Naive thymus-derived CD4-positive, alpha-beta T cell (primary cell): ENCODE data around the gene VRK2. TPM values are rescaled to one million over a fixed set of nuclear protein-coding genes. Genes with fewer than 3 reads are reported as not detected.
"Not testable (repeated sequence)": the region's sequence is repeated elsewhere in the genome, so short reads cannot be mapped to it uniquely, and the experiment has no call there.

Experiments used
- ATAC-seq: fragments of 150-1000 bp; cut with Tn5 transposase; 2 replicates; pipeline ENCODE4 v1.10.0; 2021; ENCODE audit warnings: mild to moderate bottlenecking, moderate library complexity
- CTCF ChIA-PET: fragments of 350-600 bp; sonication (Branson Sonifier 250); formaldehyde crosslinking; loops from one replicate; lab custom pipeline; 2021; ENCODE audit warnings: antibody characterized with exemption; lab: Charles Lee
- POLR2A ChIA-PET: fragments of 350-600 bp; sonication (Branson Sonifier 250); formaldehyde crosslinking; loops from one replicate; lab custom pipeline; 2021; ENCODE audit warnings: antibody characterized with exemption, inconsistent platforms; lab: Charles Lee
- DNase-seq, 9 donors: peaks; one replicate each; pipeline versions ENCODE4 v3.0.0 to v3.0.0-alpha.2; 2020 to 2022; ENCODE audit warnings: mixed read lengths in 1 of 9
- H3K27ac ChIP-seq: one replicate; pipeline ENCODE4 v1.7.0; 2013; ENCODE audit warnings: mild to moderate bottlenecking, low read depth, low read length, moderate library complexity
- H3K27me3 ChIP-seq, 2 donors: one replicate each; pipeline ENCODE4 v1.7.0; 2013; ENCODE audit warnings: low read length in 2 of 2, mild to moderate bottlenecking in 2 of 2, moderate library complexity in 2 of 2; ENCODE audit not compliant: control insufficient read depth in 2 of 2, insufficient read depth in 2 of 2
- H3K36me3 ChIP-seq, 3 experiments: 1 replicate in 2 of 3; 2 replicates in 1 of 3; pipeline ENCODE4 v1.7.0; 2013; ENCODE audit warnings: low read length in 3 of 3, mild to moderate bottlenecking in 3 of 3, moderate library complexity in 1 of 3; ENCODE audit not compliant: insufficient read depth in 3 of 3, control insufficient read depth in 2 of 3
- H3K4me1 ChIP-seq, 2 donors: one replicate each; pipeline ENCODE4 v1.7.0; 2013; ENCODE audit warnings: low read length in 2 of 2, mild to moderate bottlenecking in 2 of 2, moderate library complexity in 1 of 2; ENCODE audit not compliant: control insufficient read depth in 2 of 2, insufficient read depth in 2 of 2
- H3K4me3 ChIP-seq: 2 replicates; pipeline ENCODE4 v1.7.0; 2013; ENCODE audit warnings: mild to moderate bottlenecking, low read length
- H3K9me3 ChIP-seq, 3 experiments: 1 replicate in 2 of 3; 2 replicates in 1 of 3; pipeline ENCODE4 v1.7.0; 2013; ENCODE audit warnings: low read length in 3 of 3; ENCODE audit not compliant: control insufficient read depth in 2 of 3
- H3K27ac Mint-ChIP-seq, 9 donors: one replicate each; pipeline ENCODE4 v1.8.0; 2020 to 2022; ENCODE audit warnings: mixed read lengths in 9 of 9, mild to moderate bottlenecking in 8 of 9, moderate library complexity in 5 of 9, inconsistent platforms in 2 of 9
- H3K27me3 Mint-ChIP-seq, 5 donors: one replicate each; pipeline ENCODE4 v1.8.0; 2021 to 2022; ENCODE audit warnings: mixed read lengths in 5 of 5, mild to moderate bottlenecking in 1 of 5
- H3K36me3 Mint-ChIP-seq, 5 donors: one replicate each; pipeline ENCODE4 v1.8.0; 2020 to 2022; ENCODE audit warnings: mixed read lengths in 5 of 5, mild to moderate bottlenecking in 3 of 5, inconsistent platforms in 1 of 5
- H3K4me1 Mint-ChIP-seq, 7 donors: one replicate each; pipeline ENCODE4 v1.8.0; 2020 to 2022; ENCODE audit warnings: mixed read lengths in 7 of 7, mild to moderate bottlenecking in 3 of 7, inconsistent platforms in 1 of 7
- H3K4me3 Mint-ChIP-seq, 10 donors: one replicate each; pipeline ENCODE4 v1.8.0; 2020 to 2022; ENCODE audit warnings: mild to moderate bottlenecking in 10 of 10, mixed read lengths in 10 of 10, moderate library complexity in 6 of 10, inconsistent platforms in 2 of 10
- H3K9me3 Mint-ChIP-seq, 11 donors: one replicate each; pipeline ENCODE4 v1.8.0; 2020 to 2022; ENCODE audit warnings: mixed read lengths in 11 of 11, mild to moderate bottlenecking in 4 of 11, inconsistent platforms in 1 of 11, moderate library complexity in 1 of 11
- intact Hi-C, 2 donors: fragments of 100-400 bp; cut with micrococcal nuclease; formaldehyde crosslinking; loops; one replicate each; pipeline ENCODE4 v1.15.1; 2023
- polyA plus RNA-seq, 2 donors: library from polyadenylated mRNA; unstranded; fragments of 300-500 nt; fragmentation: Illumina TruSeq; gene quantifications; one replicate each; pipeline ENCODE4 v1.2.3, GENCODE V29; 2021
- total RNA-seq, 6 experiments: library from RNA in 5 of 6; stranded (reverse) in 5 of 6; gene quantifications; 1 replicate in 5 of 6; 2 replicates in 1 of 6; pipeline ENCODE4 v1.2.3 and lab custom pipeline; 2021 to 2026

Gene VRK2
- total and polyA plus RNA-seq, 7 experiments from 2014 or later: 13.1 to 24.5 (median 15.2) TPM

DNA sequence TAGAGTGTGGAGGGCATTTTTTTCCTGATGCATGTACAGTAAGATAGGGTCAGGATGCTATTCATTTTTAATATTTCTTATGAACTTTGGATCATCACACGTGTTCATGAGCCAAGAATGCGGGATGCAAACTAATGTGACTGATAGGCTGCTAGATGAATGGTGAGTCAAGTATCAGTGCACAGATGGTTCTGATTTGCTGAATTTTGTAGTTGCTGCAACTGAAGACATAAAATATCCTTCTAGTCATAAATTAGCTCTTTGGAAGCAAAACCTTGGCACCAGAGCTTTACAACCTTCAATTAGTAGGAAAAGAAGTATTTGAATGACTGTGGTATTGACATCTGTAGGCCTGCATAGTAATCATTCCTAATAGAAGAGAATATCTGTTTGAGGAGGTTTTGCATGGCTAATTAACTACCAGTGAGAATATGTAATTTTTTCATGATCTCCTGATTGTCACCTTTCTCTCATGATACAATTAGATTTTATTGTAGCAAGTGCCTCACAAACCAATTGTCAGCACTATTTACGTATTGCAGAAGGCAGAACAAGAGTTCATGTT lies 94.0 kb downstream of the VRK2 start:
- Histone ChIP-seq H3K36me3 (no peaks in the 10 kb centered on the region), H3K4me3 (no peak overlapping the region), H3K4me1 (no peaks in the 10 kb centered on the region), H3K27me3 (no peaks in the 10 kb centered on the region), H3K27ac (no peak overlapping the region), H3K9me3 (no peaks in the 10 kb centered on the region)
- ChIA-PET POLR2A (no interaction called here), CTCF (no interaction called here)
- Mint-ChIP-seq H3K27me3 (no peaks in the 10 kb centered on the region), H3K9me3 (peaks cover 0 to 2% (median 0%) of the 10 kb centered on the region in 11 donors), H3K36me3 (peaks cover 4 to 55% (median 42%) of the 10 kb centered on the region in 5 donors), H3K4me3 (no peak overlapping the region), H3K4me1 (no peaks in the 10 kb centered on the region), H3K27ac (no peak overlapping the region)
- ATAC-seq: no peak
- DNase-seq: no peak
- intact Hi-C loops: no loop called here

DNA sequence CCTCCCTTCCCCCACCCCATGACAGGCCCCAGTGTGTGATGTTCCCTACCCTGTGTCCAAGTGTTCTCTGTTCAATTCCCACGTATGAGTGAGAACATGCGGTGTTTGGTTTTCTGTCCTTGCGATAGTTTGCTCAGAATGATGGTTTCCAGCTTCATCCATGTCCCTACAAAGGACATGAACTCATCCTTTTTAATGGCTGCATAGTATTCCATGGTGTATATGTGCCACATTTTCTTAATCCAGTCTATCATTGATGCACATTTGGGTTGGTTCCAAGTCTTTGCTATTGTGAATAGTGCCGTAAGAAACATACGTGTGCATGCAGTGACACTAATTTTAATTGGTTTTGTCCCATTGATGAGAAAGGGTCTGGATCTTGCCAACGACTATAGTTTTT lies 99.2 kb downstream of the VRK2 start:
- H3K9me3 ChIP-seq, H3K27me3 ChIP-seq, H3K4me3 ChIP-seq, H3K27me3 Mint-ChIP-seq, H3K27ac Mint-ChIP-seq, H3K4me1 Mint-ChIP-seq, intact Hi-C loops, H3K9me3 Mint-ChIP-seq, POLR2A ChIA-PET, H3K27ac ChIP-seq, ATAC-seq, DNase-seq, H3K4me3 Mint-ChIP-seq, CTCF ChIA-PET, H3K4me1 ChIP-seq, H3K36me3 ChIP-seq: not testable (repeated sequence)
- H3K36me3 Mint-ChIP-seq: peaks cover 9 to 62% (median 47%) of the 10 kb centered on the region in 5 donors

DNA sequence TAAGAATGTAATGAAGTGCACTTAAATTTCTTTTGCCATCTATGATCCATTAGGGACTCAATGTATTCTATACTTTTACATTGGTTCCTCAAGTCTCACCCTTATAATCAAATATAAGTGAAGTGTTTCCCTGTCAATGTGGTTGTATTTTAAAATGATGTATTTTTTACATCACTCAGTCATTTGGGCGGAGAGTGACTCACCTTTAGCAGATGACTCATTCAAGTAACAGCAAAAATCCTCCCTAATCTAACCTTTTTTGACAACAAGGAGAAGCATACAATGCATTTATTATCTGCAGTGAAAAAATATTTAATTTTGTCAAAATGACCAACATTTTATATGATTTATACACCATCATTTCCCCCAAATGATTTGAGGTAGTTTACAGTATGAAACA lies 100.1 kb downstream of the VRK2 start:
- ChIA-PET POLR2A (no interaction called here), CTCF (no interaction called here)
- Mint-ChIP-seq H3K27me3 (no peaks in the 10 kb centered on the region), H3K9me3 (peaks cover 0 to 3% (median 0%) of the 10 kb centered on the region in 11 donors), H3K27ac (no peak overlapping the region), H3K36me3 (peaks cover 9 to 54% (median 42%) of the 10 kb centered on the region in 5 donors), H3K4me3 (no peak overlapping the region), H3K4me1 (peaks cover 0 to 3% (median 0%) of the 10 kb centered on the region in 7 donors)
- H3K27ac ChIP-seq: no peak overlapping the region
- intact Hi-C loops: no loop called here
- H3K36me3 ChIP-seq: no peaks in the 10 kb centered on the region
- ATAC-seq: no peak
- DNase-seq: no peak
- no peaks in the 10 kb centered on the region for H3K9me3 ChIP-seq
- H3K27me3 ChIP-seq: no peaks in the 10 kb centered on the region
- no peak overlapping the region for H3K4me3 ChIP-seq
- no peaks in the 10 kb centered on the region for H3K4me1 ChIP-seq

DNA sequence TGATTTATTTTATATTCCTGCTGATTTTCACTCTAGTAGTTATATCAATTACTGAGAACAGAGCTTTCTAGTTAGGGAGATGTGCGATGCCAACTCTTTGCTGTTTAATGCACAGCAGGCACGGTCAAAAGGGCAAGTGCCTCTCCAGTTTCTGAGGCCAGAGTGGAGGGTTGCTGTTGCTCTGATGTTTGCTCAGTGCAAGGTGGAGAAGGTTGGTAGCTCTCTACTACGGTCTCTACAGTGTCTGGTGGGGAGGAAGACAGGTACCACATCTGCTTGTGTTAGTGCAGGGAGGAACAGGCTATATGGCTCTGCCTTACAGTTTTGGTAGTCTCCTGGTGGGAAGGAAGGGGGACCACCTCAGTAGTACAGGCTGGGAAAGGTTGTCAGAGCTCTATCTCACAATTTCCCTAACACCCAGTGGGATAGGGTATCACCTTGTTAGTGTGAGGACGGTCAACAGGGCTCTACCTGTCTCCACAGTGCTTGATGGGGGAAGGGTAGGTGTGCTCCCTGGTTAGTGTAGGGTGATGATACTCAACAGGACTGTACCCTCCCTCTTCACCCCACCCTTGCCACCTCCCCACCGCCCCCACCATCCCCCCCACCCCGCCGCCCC lies 108.7 kb downstream of the VRK2 start:
- CTCF ChIA-PET: no interaction called here
- no peaks in the 10 kb centered on the region for H3K9me3 ChIP-seq
- H3K4me1 ChIP-seq: no peaks in the 10 kb centered on the region
- Mint-ChIP-seq H3K4me1 (peaks cover 0 to 2% (median 0%) of the 10 kb centered on the region in 7 donors), H3K27me3 (no peaks in the 10 kb centered on the region), H3K4me3 (no peak overlapping the region), H3K9me3 (peaks cover 0 to 19% (median 0%) of the 10 kb centered on the region in 11 donors), H3K36me3 (peaks cover 11 to 73% (median 62%) of the 10 kb centered on the region in 5 donors), H3K27ac (no peak overlapping the region)
- H3K27ac ChIP-seq: no peak overlapping the region
- DNase-seq (no peak), ATAC-seq (no peak)
- POLR2A ChIA-PET: no interaction called here
- H3K36me3 ChIP-seq: peaks cover 0 to 5% (median 0%) of the 10 kb centered on the region in 3 experiments
- intact Hi-C loops: no loop called here
- H3K4me3 ChIP-seq: no peak overlapping the region
- no peaks in the 10 kb centered on the region for H3K27me3 ChIP-seq

DNA sequence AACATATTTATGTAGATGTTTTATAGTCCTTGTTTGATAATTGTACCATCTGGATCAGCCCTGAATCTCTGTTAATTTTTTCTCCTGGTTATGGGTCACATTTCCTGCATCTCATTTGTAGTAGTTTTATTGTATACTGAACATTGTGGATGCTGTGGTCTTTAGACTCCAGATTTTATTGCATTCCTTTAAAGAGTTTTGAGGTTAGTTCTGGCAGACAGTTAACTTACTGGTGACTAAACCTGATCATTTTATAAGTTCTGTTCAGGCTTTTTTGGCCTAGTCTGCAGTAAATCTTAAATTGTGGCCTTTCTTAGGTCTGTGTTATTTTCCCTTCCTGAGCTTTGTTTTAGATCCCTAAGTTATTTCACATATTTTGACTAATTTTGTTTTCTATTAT lies 110.2 kb downstream of the VRK2 start:
- Histone ChIP-seq H3K27me3 (no peaks in the 10 kb centered on the region), H3K36me3 (peaks cover 0 to 13% (median 0%) of the 10 kb centered on the region in 3 experiments), H3K27ac (no peak overlapping the region), H3K4me1 (no peaks in the 10 kb centered on the region), H3K4me3 (no peak overlapping the region), H3K9me3 (no peaks in the 10 kb centered on the region)
- peaks cover 0 to 19% (median 0%) of the 10 kb centered on the region in 11 donors for H3K9me3 Mint-ChIP-seq
- no peak overlapping the region for H3K27ac Mint-ChIP-seq
- CTCF ChIA-PET: no interaction called here
- intact Hi-C loops: no loop called here
- POLR2A ChIA-PET: no interaction called here
- H3K36me3 Mint-ChIP-seq: peaks cover 11 to 86% (median 74%) of the 10 kb centered on the region in 5 donors
- H3K4me1 Mint-ChIP-seq: no peaks in the 10 kb centered on the region
- ATAC-seq (no peak), DNase-seq (no peak)
- no peak overlapping the region for H3K4me3 Mint-ChIP-seq
- no peaks in the 10 kb centered on the region for H3K27me3 Mint-ChIP-seq

DNA sequence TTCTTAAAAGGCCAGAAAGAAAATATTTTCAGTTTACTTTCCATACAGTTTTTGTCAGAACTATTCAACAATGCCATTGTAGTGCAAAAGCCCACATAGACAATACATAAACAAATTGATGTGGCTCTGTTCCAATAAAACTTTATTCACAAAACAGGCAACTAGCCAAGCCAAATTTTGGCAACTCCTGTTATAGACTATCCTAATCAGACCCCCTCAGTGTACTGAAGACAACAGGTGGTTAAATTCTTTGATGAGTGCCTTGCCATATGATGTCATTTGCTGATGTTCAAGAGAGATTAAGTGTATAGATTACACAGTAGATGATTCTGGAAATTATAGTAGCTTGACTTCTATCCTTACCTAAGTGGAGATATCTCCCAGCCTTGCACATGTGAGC lies 111.1 kb downstream of the VRK2 start:
- peaks cover 11 to 85% (median 71%) of the 10 kb centered on the region in 5 donors for H3K36me3 Mint-ChIP-seq

DNA sequence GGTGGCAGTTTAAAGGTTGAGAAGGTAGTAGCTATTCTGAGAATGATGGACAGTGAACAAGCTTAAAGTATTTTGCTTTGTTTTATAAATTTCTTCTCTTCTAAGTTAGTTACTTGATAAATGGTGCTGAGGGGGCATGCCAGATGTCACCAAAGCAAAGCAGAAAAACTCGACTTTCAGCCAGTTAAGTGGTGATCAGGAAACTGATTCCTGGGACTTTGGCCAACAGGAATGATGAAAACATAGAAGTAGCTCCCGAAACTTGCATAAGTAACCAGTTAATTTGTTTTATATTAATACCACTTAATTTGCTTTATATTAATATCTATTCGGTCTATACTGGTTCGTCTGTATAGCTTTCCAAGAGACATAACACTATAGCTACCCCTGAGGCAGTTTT lies 111.9 kb downstream of the VRK2 start:
- intact Hi-C loops: no loop called here
- peaks cover 0 to 13% (median 0%) of the 10 kb centered on the region in 3 experiments for H3K36me3 ChIP-seq
- Mint-ChIP-seq H3K27ac (no peak overlapping the region), H3K36me3 (peaks cover 11 to 78% (median 64%) of the 10 kb centered on the region in 5 donors), H3K27me3 (no peaks in the 10 kb centered on the region), H3K4me1 (no peaks in the 10 kb centered on the region), H3K4me3 (no peak overlapping the region), H3K9me3 (peaks cover 0 to 19% (median 0%) of the 10 kb centered on the region in 11 donors)
- H3K4me1 ChIP-seq: no peaks in the 10 kb centered on the region
- H3K4me3 ChIP-seq: no peak overlapping the region
- no peak overlapping the region for H3K27ac ChIP-seq
- no peaks in the 10 kb centered on the region for H3K27me3 ChIP-seq
- no peaks in the 10 kb centered on the region for H3K9me3 ChIP-seq
- ATAC-seq: no peak
- DNase-seq: no peak
- CTCF ChIA-PET: no interaction called here
- POLR2A ChIA-PET: no interaction called here

More for the DNA sequence above, 111.1 kb downstream of the VRK2 start:
- Histone ChIP-seq H3K4me1 (no peaks in the 10 kb centered on the region), H3K36me3 (peaks cover 0 to 13% (median 0%) of the 10 kb centered on the region in 3 experiments), H3K27me3 (no peaks in the 10 kb centered on the region), H3K4me3 (no peak overlapping the region), H3K9me3 (no peaks in the 10 kb centered on the region), H3K27ac (no peak overlapping the region)
- no peaks in the 10 kb centered on the region for H3K4me1 Mint-ChIP-seq
- no peak for DNase-seq
- no peak for ATAC-seq
- no peaks in the 10 kb centered on the region for H3K27me3 Mint-ChIP-seq
- CTCF ChIA-PET: no interaction called here
- H3K9me3 Mint-ChIP-seq: peaks cover 0 to 19% (median 0%) of the 10 kb centered on the region in 11 donors
- intact Hi-C loops: no loop called here
- no peak overlapping the region for H3K4me3 Mint-ChIP-seq
- H3K27ac Mint-ChIP-seq: no peak overlapping the region
- POLR2A ChIA-PET: no interaction called here
